Panc1 (cell line): ENCODE data around the gene UBAC2.

Source experiments
- POLR2AphosphoS5 ChIP-seq: IDR thresholded peaks from 2 replicates; pipeline ENCODE4 v1.6.1; 2012; ENCODE audit warnings: mild to moderate bottlenecking, low read depth, low read length, moderate library complexity
- REST ChIP-seq, 2 experiments: IDR thresholded peaks; 2 replicates each; pipeline ENCODE4 v1.6.1; 2011 to 2012; ENCODE audit warnings: low read depth in 2 of 2, control low read depth in 1 of 2, low read length in 1 of 2, mild to moderate bottlenecking in 1 of 2, moderate library complexity in 1 of 2; ENCODE audit not compliant: insufficient read depth in 1 of 2

GRCh38 chr13:99172951-99173350, 27.7 kb upstream of the UBAC2 start:
- TF ChIP-seq POLR2AphosphoS5 (no peak), REST (IDR thresholded peaks at IDR 0.05; ENCODE audit: insufficient read depth in 1 of 2, low read depth in 2 of 2, low read length in 1 of 2) (no peak)
